AG09319 (cell line): ENCODE data around the gene LRRTM3.

Source experiments
- DNase-seq: peaks from one replicate; pipeline ENCODE4 v3.0.0-alpha.2; 2010; ENCODE audit warnings: low read depth; ENCODE audit errors: extremely low read depth
- CTCF ChIP-seq: IDR thresholded peaks from 2 replicates; pipeline ENCODE4 v1.5.1; 2011; ENCODE audit warnings: low read depth, mild to moderate bottlenecking, inconsistent platforms, low read length, moderate library complexity

LRRTM3 gene

GRCh38 chr10:67049988-67050387 lies 124.2 kb downstream of the LRRTM3 start:
- DNase-seq, result no peak
- no peak for TF ChIP-seq CTCF

GRCh38 chr10:67050415-67050814 lies 124.6 kb downstream of the LRRTM3 start:
- TF ChIP-seq CTCF, result no peak

GRCh38 chr10:67072654-67073053 lies 146.8 kb downstream of the LRRTM3 start:
- no peak for TF ChIP-seq CTCF
- DNase-seq, result no peak

More at GRCh38 chr10:67050415-67050814, 124.6 kb downstream of the LRRTM3 start:
- DNase-seq, result no peak

GRCh38 chr10:67075491-67075971 lies 149.7 kb downstream of the LRRTM3 start:
- TF ChIP-seq CTCF, result no peak
- no peak for DNase-seq

GRCh38 chr10:67076144-67076543 lies 150.3 kb downstream of the LRRTM3 start:
- TF ChIP-seq CTCF, result no peak
- DNase-seq, result no peak

- DNase-seq, result no peak
- TF ChIP-seq CTCF, result no peak
These were observed 151.5 kb downstream of the LRRTM3 start for GRCh38 chr10:67077376-67077775.

- no peak for DNase-seq
- TF ChIP-seq CTCF, result no peak
These were observed 153.3 kb downstream of the LRRTM3 start for GRCh38 chr10:67079126-67079525.
